Testis (tissue), 3 donors: ENCODE measurements around the gene PRPH. TPM values are rescaled to one million over a fixed set of nuclear protein-coding genes. Genes with fewer than 3 reads are reported as not detected.
"Not testable (repeated sequence)": the region's sequence is repeated elsewhere in the genome, so short reads cannot be mapped to it uniquely, and the experiment has no call there.

ENCODE experiments used
- DNase-seq: peaks from one replicate; pipeline ENCODE4 v3.0.0-alpha.2; 2019
- H3K27ac ChIP-seq, 2 donors: fragments of 200-600 bp; sonication (generic); one replicate each; pipeline ENCODE4 v1.5.1; 2019
- H3K27me3 ChIP-seq: fragments of 200-600 bp; sonication (generic); one replicate; pipeline ENCODE4 v1.5.1; 2019
- H3K36me3 ChIP-seq: fragments of 200-600 bp; sonication (generic); one replicate; pipeline ENCODE4 v1.5.1; 2017; ENCODE audit warnings: low read depth; ENCODE audit errors: missing control alignments
- H3K4me1 ChIP-seq: fragments of 200-600 bp; sonication (generic); one replicate; pipeline ENCODE4 v1.5.1; 2019
- H3K4me3 ChIP-seq, 2 donors: fragments of 200-600 bp; sonication (generic); one replicate each; pipeline ENCODE4 v1.5.1; 2017 to 2019
- H3K9me3 ChIP-seq: fragments of 200-600 bp; sonication (generic); one replicate; pipeline ENCODE4 v1.5.1; 2017
- POLR2A ChIP-seq: fragments of 450-650 bp; IDR thresholded peaks from one replicate; pipeline ENCODE4 v1.6.1; 2017; ENCODE audit warnings: antibody characterized with exemption, mild to moderate bottlenecking, moderate library complexity
- WGBS, 2 donors: methylation state at CpG; one replicate each; pipeline ENCODE4 v1.1.5; 2018; 5-methylcytosine and 5-hydroxymethylcytosine counted together
- intact Hi-C: fragments of 100-400 bp; cut with DNase I; formaldehyde crosslinking; loops from one replicate; pipeline ENCODE4 v1.15.1; 2023; ENCODE audit warnings: low total_unique reads
- polyA plus RNA-seq: library from polyadenylated mRNA; stranded (reverse); fragments of 350-450 nt; fragmentation: Illumina TruSeq; extraction: RNeasy Lipid Tissue Mini Kit (QIAGEN cat#74804); gene quantifications from one replicate; pipeline ENCODE4 v1.2.3, GENCODE V29; 2014; ENCODE audit warnings: low read depth, low replicate concordance; ENCODE audit not compliant: insufficient read depth
- total RNA-seq, 2 donors: library from RNA; depleted of rRNA; stranded (reverse); fragments of >200 nt; gene quantifications; one replicate each; pipeline ENCODE4 v1.2.3, GENCODE V29; 2016
- TF ChIP-seq, protein P1 (sequence below), 3 experiments: fragments of 450-650 bp in 2 of 3; fragments of 200-600 bp in 1 of 3; sonication (generic) in 1 of 3; IDR thresholded peaks; one replicate each; pipeline ENCODE4 v1.5.1; 2016 to 2019; ENCODE audit warnings: antibody characterized with exemption in 3 of 3, mild to moderate bottlenecking in 2 of 3, moderate library complexity in 1 of 3

The PRPH gene
- total and polyA plus RNA-seq, 3 donors from 2014 or later, result 36.5 to 112 (median 50.0) TPM

DNA sequence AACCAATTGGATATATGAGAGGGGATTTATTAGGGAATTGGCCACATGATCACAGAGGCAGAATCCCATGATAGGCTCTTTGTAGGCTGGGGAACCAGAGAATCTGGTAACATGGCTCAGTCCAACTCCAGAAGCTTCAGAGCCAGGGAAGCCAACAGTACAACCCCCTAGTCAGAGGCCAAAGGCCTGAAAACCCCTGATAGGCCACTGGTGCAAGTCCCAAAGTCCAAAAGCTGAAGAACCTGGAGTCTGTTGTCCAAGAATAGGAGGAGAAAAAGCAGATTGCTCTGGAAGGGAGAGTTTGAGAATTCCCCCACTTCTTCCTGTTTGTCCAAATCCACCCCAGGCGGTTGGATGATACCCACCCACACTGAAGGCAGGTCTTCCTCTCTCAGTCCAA is 19.9 kb downstream of the PRPH start:
- DNase-seq, result no peak
- H3K27me3 ChIP-seq, result no peaks in the 10 kb centered on the region
- no peaks in the 10 kb centered on the region for H3K9me3 ChIP-seq
- no peak overlapping the region for H3K27ac ChIP-seq
- TF ChIP-seq, protein P1, sequence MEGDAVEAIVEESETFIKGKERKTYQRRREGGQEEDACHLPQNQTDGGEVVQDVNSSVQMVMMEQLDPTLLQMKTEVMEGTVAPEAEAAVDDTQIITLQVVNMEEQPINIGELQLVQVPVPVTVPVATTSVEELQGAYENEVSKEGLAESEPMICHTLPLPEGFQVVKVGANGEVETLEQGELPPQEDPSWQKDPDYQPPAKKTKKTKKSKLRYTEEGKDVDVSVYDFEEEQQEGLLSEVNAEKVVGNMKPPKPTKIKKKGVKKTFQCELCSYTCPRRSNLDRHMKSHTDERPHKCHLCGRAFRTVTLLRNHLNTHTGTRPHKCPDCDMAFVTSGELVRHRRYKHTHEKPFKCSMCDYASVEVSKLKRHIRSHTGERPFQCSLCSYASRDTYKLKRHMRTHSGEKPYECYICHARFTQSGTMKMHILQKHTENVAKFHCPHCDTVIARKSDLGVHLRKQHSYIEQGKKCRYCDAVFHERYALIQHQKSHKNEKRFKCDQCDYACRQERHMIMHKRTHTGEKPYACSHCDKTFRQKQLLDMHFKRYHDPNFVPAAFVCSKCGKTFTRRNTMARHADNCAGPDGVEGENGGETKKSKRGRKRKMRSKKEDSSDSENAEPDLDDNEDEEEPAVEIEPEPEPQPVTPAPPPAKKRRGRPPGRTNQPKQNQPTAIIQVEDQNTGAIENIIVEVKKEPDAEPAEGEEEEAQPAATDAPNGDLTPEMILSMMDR (IDR thresholded peaks at IDR 0.05), result no peak
- no peak for TF ChIP-seq POLR2A
- no peak overlapping the region for H3K4me3 ChIP-seq
- no peaks in the 10 kb centered on the region for H3K36me3 ChIP-seq
- 83 to 96% methylated on average over 1 of the region's 1 CpG for WGBS, 2 donors
- H3K4me1 ChIP-seq, result no peaks in the 10 kb centered on the region
- intact Hi-C loops, result no loop called here

GRCh38 chr12:49317118-49317517 is 22.2 kb downstream of the PRPH start:
- H3K27ac ChIP-seq, H3K27me3 ChIP-seq, H3K36me3 ChIP-seq, H3K4me3 ChIP-seq, H3K9me3 ChIP-seq, H3K4me1 ChIP-seq, intact Hi-C loops, DNase-seq: not testable (repeated sequence)
- WGBS, 2 donors, result 95 to 99% methylated on average over 10 of the region's 10 CpGs

DNA sequence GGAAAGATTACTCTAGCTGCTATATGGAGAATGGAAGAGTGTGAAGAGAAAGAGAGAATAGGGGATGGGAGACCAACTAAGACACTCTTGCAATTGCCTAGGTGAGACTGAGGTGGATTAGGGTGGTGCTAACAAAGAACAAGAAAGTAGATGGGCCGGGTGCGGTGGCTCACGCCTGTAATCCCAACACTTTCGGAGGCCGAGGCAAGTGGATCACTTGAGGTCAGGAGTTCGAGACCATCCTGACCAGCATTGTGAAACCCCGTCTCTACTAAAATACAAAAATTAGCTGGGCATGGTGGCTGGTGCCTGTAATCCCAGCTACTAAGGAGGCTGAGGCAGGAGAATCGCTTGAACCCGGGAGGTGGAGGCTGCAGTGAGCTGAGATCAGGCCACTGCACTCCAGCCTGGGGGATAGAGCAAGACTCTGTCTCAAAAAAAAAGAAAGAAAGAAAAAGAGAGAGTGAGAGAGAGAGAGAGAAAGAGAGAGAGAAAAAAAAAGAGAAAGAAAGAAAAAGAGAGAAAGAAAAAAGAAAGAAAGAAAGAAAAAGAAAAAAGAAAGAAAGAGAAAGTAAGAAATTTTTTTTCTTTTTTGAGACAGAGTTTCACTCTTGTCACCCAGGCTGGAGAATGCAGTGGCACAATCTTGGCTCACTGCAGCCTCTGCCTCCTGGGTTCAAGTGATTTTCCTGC is 25.6 kb downstream of the PRPH start:
- H3K4me3 ChIP-seq, H3K4me1 ChIP-seq, H3K36me3 ChIP-seq, DNase-seq, intact Hi-C loops, H3K27ac ChIP-seq, H3K27me3 ChIP-seq, H3K9me3 ChIP-seq: not testable (repeated sequence)
- WGBS, 2 donors, result 84 to 90% methylated on average over 9 of the region's 9 CpGs

GRCh38 chr12:49322367-49322707 is 27.4 kb downstream of the PRPH start:
- 27 to 35% methylated on average over 12 of the region's 12 CpGs for WGBS, 2 donors

DNA sequence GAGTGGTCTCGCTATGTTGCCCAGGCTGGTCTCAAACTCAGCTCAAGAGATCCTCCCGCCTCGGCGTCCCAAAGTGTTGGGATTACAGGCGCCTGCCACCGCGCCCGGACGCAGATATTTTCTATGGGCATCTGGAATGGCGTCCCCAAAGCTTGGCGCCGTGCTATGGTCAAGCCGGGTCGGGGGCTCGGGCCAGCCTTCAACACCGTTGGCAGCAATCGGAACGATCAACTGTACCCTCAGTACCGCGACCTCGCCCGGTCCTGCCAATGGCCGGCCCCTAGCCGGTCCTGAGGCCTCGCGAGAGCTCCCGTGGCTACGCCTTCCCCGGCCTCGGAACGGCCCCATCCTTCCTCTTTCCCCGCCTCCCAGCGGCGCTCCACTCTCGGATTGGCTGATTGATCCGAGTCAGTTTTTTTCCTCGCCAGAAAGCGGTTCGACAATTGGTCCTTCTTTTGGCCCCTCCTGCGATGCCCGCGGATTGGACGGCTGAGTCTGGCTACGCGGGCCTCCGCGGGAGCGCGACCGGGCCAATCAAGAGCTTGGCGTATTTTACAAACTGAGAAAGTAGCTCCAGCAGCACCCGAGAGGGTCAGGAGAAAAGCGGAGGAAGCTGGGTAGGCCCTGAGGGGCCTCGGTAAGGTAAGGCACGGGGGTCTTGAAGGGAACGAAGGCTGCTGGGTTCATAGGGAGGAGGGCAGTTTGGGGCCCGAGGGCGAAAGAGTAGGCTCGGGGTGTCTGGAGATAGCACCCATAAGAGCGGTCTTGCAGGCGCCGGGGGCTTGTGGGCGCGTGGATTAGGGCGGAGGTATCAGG is 28.0 kb downstream of the PRPH start, which contains the start of gene TROAP:
Gene TROAP, plus strand, starts transcription at position 548 of the 816 bp plus-strand sequence. CDS start 354 bp downstream, outside the sequence.
- peak; percentile 98 for DNase-seq
- peak within 1 kb of the TSS; percentile 61 to 73 for H3K4me3 ChIP-seq
- H3K4me1 ChIP-seq, result no peaks in the 10 kb centered on the region
- WGBS, 2 donors, result 0 to 1% methylated on average over 64 of the region's 65 CpGs
- intact Hi-C loops, result no loop called here
- no peaks in the 10 kb centered on the region for H3K9me3 ChIP-seq
- H3K27me3 ChIP-seq, result no peaks in the 10 kb centered on the region
- TF ChIP-seq POLR2A, result peak; percentile 55
- TF ChIP-seq, protein P1 (IDR thresholded peaks at IDR 0.05), result no peak
- H3K27ac ChIP-seq, result peak within 1 kb of the TSS; percentile 35 to 36
- H3K36me3 ChIP-seq, result no peaks in the 10 kb centered on the region

More at GRCh38 chr12:49322367-49322707, 27.4 kb downstream of the PRPH start:
- intact Hi-C loops, result no loop called here
- no peak for DNase-seq
- H3K27me3 ChIP-seq, result no peaks in the 10 kb centered on the region
- H3K27ac ChIP-seq, result peak overlapping the region; percentile 35 to 36
- no peaks in the 10 kb centered on the region for H3K4me1 ChIP-seq
- no peak for TF ChIP-seq POLR2A
- TF ChIP-seq, protein P1 (IDR thresholded peaks at IDR 0.05), result no peak
- no peaks in the 10 kb centered on the region for H3K9me3 ChIP-seq
- peak overlapping the region; percentile 61 to 73 for H3K4me3 ChIP-seq
- no peaks in the 10 kb centered on the region for H3K36me3 ChIP-seq
